Lower leg skin (tissue), 4 donors: ENCODE data around the gene NKX2-8. TPM values are rescaled to one million over a fixed set of nuclear protein-coding genes. Genes with fewer than 3 reads are reported as not detected.

Experiments used
- DNase-seq, 2 donors: peaks; one replicate each; pipeline ENCODE4 v3.0.0-alpha.2; 2019; ENCODE audit warnings: low spot score in 2 of 2
- H3K4me3 ChIP-seq: fragments of 200-600 bp; sonication (generic); 2 replicates; pipeline ENCODE4 v1.5.1; 2017; ENCODE audit warnings: mild to moderate bottlenecking, low read depth; ENCODE audit not compliant: poor library complexity, severe bottlenecking
- POLR2A ChIP-seq, 2 donors: fragments of 450-650 bp; IDR thresholded peaks; one replicate each; pipeline ENCODE4 v1.6.1; 2016 to 2017; ENCODE audit warnings: antibody characterized with exemption in 2 of 2, mild to moderate bottlenecking in 1 of 2, moderate library complexity in 1 of 2
- WGBS, 2 donors: methylation state at CpG; one replicate each; pipeline ENCODE4 v1.1.5; 2018; 5-methylcytosine and 5-hydroxymethylcytosine counted together
- intact Hi-C: fragments of 100-400 bp; cut with DNase I; formaldehyde crosslinking; loops from one replicate; pipeline ENCODE4 v1.15.0; 2023; ENCODE audit warnings: low total_unique reads
- total RNA-seq, 4 donors: library from RNA; depleted of rRNA; stranded (reverse); fragments of >200 nt; gene quantifications; one replicate each; pipeline ENCODE4 v1.1.0, GENCODE V29; 2016
- TF ChIP-seq, protein P1 (sequence below), 3 donors: fragments of 450-650 bp; IDR thresholded peaks; one replicate each; pipeline ENCODE4 v1.5.1; 2016; ENCODE audit warnings: antibody characterized with exemption in 3 of 3, mild to moderate bottlenecking in 3 of 3, moderate library complexity in 2 of 3

NKX2-8 gene
- total RNA-seq, 4 donors from 2014 or later, result 1.2 to 2.9 (median 1.2) TPM; not detected in 1

DNA sequence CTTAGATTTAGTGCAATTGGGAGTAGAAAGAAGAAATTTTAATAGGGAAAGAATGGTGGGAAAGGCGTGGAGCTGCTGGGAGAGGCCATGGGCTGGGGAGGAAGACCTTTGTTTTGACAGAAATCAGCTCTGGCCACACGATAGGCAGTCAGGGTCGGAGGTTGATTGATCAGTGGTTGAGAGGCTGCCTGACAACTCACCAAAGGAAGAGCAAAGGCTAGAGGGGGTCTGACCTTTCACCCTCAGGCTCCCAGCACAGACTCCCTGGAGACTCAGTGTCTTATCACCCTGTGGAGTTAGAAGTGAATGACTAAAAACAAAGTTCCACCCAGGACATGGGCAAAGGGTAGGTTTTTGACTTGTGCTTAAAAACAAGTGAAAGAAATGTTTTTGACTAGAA lies 18.0 kb upstream of the NKX2-8 start:
- WGBS, 2 donors, result 21 to 40% methylated on average over 3 of the region's 3 CpGs
- no peak overlapping the region for H3K4me3 ChIP-seq
- TF ChIP-seq POLR2A (IDR thresholded peaks at IDR 0.05), result no peak
- TF ChIP-seq, protein P1, sequence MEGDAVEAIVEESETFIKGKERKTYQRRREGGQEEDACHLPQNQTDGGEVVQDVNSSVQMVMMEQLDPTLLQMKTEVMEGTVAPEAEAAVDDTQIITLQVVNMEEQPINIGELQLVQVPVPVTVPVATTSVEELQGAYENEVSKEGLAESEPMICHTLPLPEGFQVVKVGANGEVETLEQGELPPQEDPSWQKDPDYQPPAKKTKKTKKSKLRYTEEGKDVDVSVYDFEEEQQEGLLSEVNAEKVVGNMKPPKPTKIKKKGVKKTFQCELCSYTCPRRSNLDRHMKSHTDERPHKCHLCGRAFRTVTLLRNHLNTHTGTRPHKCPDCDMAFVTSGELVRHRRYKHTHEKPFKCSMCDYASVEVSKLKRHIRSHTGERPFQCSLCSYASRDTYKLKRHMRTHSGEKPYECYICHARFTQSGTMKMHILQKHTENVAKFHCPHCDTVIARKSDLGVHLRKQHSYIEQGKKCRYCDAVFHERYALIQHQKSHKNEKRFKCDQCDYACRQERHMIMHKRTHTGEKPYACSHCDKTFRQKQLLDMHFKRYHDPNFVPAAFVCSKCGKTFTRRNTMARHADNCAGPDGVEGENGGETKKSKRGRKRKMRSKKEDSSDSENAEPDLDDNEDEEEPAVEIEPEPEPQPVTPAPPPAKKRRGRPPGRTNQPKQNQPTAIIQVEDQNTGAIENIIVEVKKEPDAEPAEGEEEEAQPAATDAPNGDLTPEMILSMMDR (IDR thresholded peaks at IDR 0.05), result no peak
- no peak for DNase-seq
- intact Hi-C loops, result no loop called here

DNA sequence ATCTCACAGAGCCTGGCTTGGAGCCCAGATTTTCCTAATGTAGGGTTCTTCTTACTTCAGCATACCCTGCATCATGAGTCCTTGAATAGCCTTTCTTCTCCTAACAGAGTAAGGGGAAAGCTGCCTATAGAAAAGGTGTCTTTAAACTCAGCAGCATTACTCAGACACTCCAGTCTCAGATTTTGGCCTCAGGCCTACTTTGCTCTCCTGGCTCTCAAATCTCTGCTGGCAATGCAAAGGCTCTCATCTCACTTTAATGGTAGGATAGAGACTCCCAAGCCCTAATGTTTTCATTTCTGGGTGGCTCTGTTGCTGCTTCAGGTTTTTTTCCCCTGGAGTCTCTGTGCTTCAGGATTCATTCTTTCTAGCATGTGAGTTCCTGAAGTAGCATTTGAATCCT lies 9.1 kb upstream of the NKX2-8 start:
- DNase-seq, result no peak
- TF ChIP-seq, protein P1 (IDR thresholded peaks at IDR 0.05), result no peak
- no peak for TF ChIP-seq POLR2A (IDR thresholded peaks at IDR 0.05)
- no peak overlapping the region for H3K4me3 ChIP-seq
- intact Hi-C loops, result no loop called here

DNA sequence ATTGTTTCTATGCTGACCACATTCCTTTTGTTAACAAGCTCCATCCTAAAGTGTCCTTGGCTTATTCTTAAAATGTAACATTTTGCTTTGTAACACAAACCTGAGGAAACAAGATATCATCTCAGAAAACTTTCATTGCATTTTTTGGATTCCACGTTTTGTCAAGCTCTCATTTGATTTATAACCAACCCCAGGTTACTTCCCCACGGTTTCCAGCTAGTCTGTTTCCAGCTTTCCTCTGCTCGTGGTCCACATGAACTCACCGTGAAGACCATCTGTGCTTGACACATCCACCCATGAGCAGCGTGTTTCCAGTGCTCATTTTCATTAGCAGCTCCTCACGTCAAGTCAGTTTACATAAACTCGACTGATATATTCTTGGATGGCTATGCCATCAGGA lies 6.4 kb upstream of the NKX2-8 start:
- no peak for DNase-seq
- intact Hi-C loops, result no loop called here
- 16 to 23% methylated on average over 7 of the region's 7 CpGs for WGBS, 2 donors
- no peak overlapping the region for H3K4me3 ChIP-seq
- TF ChIP-seq, protein P1 (IDR thresholded peaks at IDR 0.05), result no peak
- TF ChIP-seq POLR2A (IDR thresholded peaks at IDR 0.05), result no peak

DNA sequence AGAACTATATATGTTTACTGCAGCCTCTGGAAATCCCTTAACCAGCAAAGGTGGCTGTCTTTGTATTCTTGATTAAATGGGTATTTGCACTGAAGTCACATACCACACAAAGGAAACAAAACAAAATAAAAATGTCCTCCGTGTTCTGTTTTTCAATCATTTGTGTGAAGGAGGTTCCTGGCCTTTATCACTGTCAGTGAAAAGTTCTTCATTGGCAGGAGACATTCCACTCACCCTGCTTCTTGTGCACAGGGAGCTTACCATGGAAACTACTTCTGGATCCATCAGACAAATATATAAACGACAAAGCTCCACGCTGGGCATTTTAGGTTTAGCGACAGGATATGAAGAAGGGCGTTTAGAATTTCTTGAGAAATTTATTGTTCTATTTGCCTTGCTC lies 5.7 kb upstream of the NKX2-8 start:
- TF ChIP-seq, protein P1 (IDR thresholded peaks at IDR 0.05), result no peak
- no peak overlapping the region for H3K4me3 ChIP-seq
- DNase-seq, result no peak
- intact Hi-C loops, result no loop called here
- WGBS, 2 donors, result 30 to 32% methylated on average over 5 of the region's 5 CpGs

DNA sequence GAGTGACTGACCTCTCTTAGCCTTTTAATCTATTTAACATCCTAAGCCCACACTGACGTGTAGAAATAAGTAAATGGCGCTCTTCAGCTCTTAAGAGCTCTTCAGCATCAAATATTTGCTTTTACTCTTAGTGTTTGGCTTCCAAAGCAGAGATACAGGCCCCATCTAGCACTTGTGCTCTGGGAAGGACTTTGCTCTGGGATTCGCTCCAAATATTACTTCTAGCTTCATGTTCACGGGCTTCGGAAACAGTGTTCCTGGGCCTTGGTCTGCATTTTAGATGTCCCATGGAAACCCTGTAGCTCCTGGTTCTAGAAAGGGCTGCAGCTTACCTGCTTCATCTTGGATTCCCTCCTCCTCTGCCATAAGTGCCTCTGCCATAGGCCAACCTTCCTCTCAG lies 2.7 kb upstream of the NKX2-8 start:
- intact Hi-C loops, result no loop called here
- DNase-seq, result no peak
- 62 to 63% methylated on average over 5 of the region's 5 CpGs for WGBS, 2 donors
- no peak for TF ChIP-seq POLR2A (IDR thresholded peaks at IDR 0.05)
- TF ChIP-seq, protein P1 (IDR thresholded peaks at IDR 0.05), result no peak
- H3K4me3 ChIP-seq, result no peak overlapping the region
